Measurements from ENCODE around the gene PFN3. TPM values are rescaled to one million over a fixed set of nuclear protein-coding genes. Genes with fewer than 3 reads are reported as not detected.

Gene PFN3
- polyA plus RNA-seq: not detected

DNA sequence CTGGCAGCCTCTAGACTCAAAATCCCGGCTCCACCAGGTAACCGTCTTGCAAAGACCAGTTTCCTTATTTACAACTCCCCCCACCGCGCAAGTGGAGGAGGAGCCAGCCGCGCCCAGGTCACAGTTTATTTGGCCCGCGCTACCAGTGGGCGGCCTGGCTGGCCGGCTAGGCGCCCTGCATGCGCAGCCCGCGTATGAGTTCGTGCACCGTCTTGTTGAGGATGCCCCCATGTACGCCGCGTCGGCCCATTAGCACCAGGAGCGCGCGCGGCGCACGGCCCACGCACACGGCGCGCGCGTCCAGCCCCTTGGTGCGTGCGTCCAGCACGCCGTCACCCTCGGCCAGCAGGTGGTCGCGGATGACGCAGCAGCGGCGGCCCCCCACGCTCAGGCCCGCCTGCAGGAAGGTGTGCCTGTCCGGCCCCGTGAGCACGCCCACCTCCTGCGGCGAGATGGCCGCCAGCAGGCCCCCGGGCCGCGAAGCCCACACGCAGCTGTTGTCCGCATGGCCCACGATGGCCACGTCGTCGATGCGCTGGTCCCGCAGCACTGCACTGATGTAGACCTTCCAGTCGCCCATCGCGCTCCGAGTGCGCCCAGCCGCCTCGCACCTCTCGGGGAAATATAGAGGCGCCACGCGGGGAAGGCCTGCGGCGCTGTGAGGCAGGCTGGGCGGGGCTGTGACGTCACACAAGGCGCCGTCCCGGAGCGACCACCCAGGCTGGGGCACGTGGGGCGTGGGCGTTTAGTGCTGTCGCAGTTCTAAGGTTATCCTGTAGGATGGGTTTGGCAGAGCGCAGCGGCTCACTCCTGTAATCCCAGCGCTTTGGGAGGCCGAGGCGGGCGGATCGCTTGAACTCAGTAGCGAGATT lies at the start of gene PFN3:
Gene PFN3 (minus strand): TSS at position 665 of the 872 bp plus-strand sequence. CDS start 85 bp downstream, at position 580.
- Mint-ChIP-seq H3K9me3 (no peaks in the 10 kb centered on the region), H3K27ac (no peak within 1 kb of the TSS)
- DNase-seq: no peak

DNA sequence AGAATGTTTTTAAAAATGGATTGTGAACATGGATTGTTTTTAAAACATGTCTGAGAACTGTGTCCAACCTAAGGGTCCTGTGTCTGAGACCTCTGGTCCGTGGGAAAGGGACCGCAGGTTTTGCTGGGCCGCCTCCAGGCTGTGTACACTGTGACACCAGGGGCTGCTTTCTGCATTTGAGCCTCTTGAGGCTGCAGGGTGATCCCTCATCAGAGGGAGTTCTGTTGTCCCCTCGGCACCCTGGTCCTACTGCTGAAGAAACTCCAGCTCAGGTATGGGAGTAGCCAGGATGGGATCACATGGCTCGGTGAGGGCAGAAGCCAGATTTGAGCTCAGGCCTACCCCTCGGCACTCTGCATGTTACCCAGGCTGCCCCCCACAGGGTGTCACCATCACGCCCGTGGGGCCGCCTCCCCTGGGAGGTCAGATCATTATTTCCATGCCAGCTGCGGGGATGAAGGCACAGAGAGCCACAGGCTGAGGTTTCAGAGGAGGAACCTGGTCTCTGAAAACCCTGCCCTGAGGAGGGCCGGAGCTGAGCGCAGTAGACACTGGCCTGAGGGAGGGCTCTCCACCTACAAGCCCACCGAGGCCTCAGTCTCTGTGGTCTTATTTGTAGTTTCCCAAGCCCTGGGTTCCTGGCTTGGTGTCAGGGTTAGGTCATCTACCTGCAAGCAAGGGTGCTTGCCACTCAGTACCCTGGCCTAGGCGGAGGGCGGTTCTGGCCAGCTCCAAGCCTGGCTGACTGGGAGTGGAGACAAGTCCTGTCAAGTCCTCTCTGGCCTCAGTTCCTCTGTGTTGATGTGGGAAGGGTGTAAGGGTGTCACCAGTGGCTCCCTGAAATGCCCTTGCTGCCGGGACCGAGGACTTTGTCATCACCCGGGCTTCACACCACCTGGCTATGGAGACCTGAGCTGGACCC lies 48.9 kb upstream of the PFN3 start:
- no peaks in the 10 kb centered on the region for H3K9me3 Mint-ChIP-seq
- H3K27ac Mint-ChIP-seq: peak overlapping the region in 1 of 6 donors; percentile 70
- H3K4me1 Mint-ChIP-seq: peaks cover 40 to 52% of the 10 kb centered on the region in 2 donors
- H3K36me3 Mint-ChIP-seq: no peaks in the 10 kb centered on the region
- peaks cover 25 to 44% (median 36%) of the 10 kb centered on the region in 3 donors for H3K27me3 Mint-ChIP-seq (ENCODE audit: low read depth in 3 of 3)
- peak overlapping the region in 1 of 5 donors; percentile 9 for H3K4me3 Mint-ChIP-seq
- no peak for DNase-seq

More for the DNA sequence above, at the start of gene PFN3:
- H3K4me1 Mint-ChIP-seq: peaks cover 23 to 26% of the 10 kb centered on the region in 2 donors
- no peaks in the 10 kb centered on the region for H3K36me3 Mint-ChIP-seq
- H3K4me3 Mint-ChIP-seq: no peak within 1 kb of the TSS
- H3K27me3 Mint-ChIP-seq (ENCODE audit: low read depth in 3 of 3): peaks cover 8 to 24% (median 12%) of the 10 kb centered on the region in 3 donors

DNA sequence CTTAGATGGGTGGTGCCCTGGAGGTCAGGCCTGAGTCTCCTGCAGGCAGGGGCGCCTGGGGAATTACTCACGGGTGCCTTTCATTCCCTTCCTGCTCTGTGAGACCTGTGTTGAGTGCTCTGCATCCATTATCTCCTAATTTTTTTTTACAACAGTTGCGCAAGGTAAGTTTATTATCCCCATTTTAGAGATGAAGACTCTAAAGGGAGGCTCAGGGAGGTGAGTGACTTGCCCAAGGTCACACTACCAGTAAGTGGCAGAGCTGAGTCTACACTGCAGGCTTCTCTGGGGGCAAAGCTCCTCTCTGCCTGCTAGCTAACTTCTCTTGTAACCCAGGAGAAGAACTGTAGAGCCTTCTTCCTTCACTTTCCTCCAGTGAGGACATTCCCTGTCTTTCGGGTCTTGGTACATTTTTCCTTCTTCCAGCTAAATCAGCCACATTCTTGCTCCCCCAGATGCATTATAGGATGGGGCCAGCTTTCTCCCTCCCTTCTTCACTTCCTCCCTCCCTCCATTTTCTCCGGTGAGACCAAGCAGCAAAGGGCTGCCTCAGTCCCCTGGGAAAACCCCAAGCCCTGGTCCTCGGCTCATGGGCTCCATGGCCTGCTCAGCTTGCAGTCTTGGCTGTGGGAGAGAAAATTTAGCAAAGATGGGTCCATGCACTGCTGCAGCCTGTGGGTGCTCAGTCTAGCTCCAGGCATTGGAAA lies 47.9 kb upstream of the PFN3 start:
- no peak for DNase-seq
- Mint-ChIP-seq H3K27me3 (ENCODE audit: low read depth in 3 of 3) (peaks cover 21 to 36% (median 26%) of the 10 kb centered on the region in 3 donors), H3K4me1 (peaks cover 42 to 47% of the 10 kb centered on the region in 2 donors), H3K9me3 (no peaks in the 10 kb centered on the region), H3K27ac (peak overlapping the region in 4 of 6 donors; percentile 23 to 89 (median 66)), H3K4me3 (peak overlapping the region; percentile 41 to 86 (median 63)), H3K36me3 (no peaks in the 10 kb centered on the region)

- H3K27me3 Mint-ChIP-seq (ENCODE audit: low read depth in 3 of 3): peaks cover 21 to 30% (median 21%) of the 10 kb centered on the region in 3 donors
- H3K4me1 Mint-ChIP-seq: peaks cover 39 to 40% of the 10 kb centered on the region in 2 donors
- H3K27ac Mint-ChIP-seq: peak overlapping the region in 4 of 6 donors; percentile 36 to 82 (median 62)
- H3K4me3 Mint-ChIP-seq: peak overlapping the region; percentile 48 to 86 (median 63)
- H3K36me3 Mint-ChIP-seq: no peaks in the 10 kb centered on the region
- no peaks in the 10 kb centered on the region for H3K9me3 Mint-ChIP-seq
- peak in 2 of 3 donors; percentile 32 to 33 for DNase-seq
Observed at GRCh38 chr5:177447611-177448243, 47.3 kb upstream of the PFN3 start.

GRCh38 chr5:177447066-177447610 lies 46.7 kb upstream of the PFN3 start:
- Mint-ChIP-seq H3K27ac (peak overlapping the region in 1 of 6 donors; percentile 82), H3K9me3 (no peaks in the 10 kb centered on the region), H3K4me3 (peak overlapping the region in 3 of 5 donors; percentile 42 to 57 (median 48)), H3K27me3 (ENCODE audit: low read depth in 3 of 3) (peaks cover 19 to 28% (median 19%) of the 10 kb centered on the region in 3 donors), H3K36me3 (peaks cover 0 to 5% (median 0%) of the 10 kb centered on the region in 3 donors), H3K4me1 (peaks cover 39 to 42% of the 10 kb centered on the region in 2 donors)
- DNase-seq: peak; percentile 73 to 81 (median 79)

- Mint-ChIP-seq H3K27ac (peak within 1 kb of the TSS; percentile 84 to 97 (median 91)), H3K36me3 (peaks cover 0 to 5% (median 0%) of the 10 kb centered on the region in 3 donors), H3K9me3 (no peaks in the 10 kb centered on the region), H3K4me1 (peaks cover 35 to 42% of the 10 kb centered on the region in 2 donors), H3K27me3 (ENCODE audit: low read depth in 3 of 3) (peaks cover 14 to 25% (median 16%) of the 10 kb centered on the region in 3 donors), H3K4me3 (peak within 1 kb of the TSS; percentile 75 to 88 (median 85))
- DNase-seq: peak; percentile 82 to 86 (median 85)
Observed at GRCh38 chr5:177446200-177447065, 46.0 kb upstream of the PFN3 start, which contains the start of gene PRR7. Gene PRR7 (plus strand): TSS chr5:177446814. CDS start chr5:177455068, 8,254 bp downstream.

DNA sequence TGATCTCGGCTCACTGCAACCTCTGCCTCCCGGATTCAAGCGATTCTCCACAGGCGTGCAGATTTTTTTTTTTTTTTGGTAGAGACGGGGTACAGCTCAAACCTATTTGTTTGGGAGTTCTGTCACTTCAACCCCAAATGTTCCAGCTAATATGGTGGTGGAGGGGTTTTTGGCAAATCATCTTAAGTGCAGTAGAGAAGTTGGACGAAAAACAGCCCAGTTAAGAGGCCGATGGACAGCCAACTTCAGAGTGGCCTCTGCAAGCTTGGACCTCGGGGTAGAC lies 45.4 kb upstream of the PFN3 start:
- DNase-seq: no peak
- Mint-ChIP-seq H3K9me3 (no peaks in the 10 kb centered on the region), H3K4me3 (peak overlapping the region; percentile 75 to 88 (median 85)), H3K4me1 (peaks cover 35 to 42% of the 10 kb centered on the region in 2 donors), H3K27ac (peak overlapping the region; percentile 84 to 97 (median 91)), H3K36me3 (peaks cover 0 to 5% (median 0%) of the 10 kb centered on the region in 3 donors), H3K27me3 (ENCODE audit: low read depth in 3 of 3) (peaks cover 14 to 23% (median 16%) of the 10 kb centered on the region in 3 donors)

DNA sequence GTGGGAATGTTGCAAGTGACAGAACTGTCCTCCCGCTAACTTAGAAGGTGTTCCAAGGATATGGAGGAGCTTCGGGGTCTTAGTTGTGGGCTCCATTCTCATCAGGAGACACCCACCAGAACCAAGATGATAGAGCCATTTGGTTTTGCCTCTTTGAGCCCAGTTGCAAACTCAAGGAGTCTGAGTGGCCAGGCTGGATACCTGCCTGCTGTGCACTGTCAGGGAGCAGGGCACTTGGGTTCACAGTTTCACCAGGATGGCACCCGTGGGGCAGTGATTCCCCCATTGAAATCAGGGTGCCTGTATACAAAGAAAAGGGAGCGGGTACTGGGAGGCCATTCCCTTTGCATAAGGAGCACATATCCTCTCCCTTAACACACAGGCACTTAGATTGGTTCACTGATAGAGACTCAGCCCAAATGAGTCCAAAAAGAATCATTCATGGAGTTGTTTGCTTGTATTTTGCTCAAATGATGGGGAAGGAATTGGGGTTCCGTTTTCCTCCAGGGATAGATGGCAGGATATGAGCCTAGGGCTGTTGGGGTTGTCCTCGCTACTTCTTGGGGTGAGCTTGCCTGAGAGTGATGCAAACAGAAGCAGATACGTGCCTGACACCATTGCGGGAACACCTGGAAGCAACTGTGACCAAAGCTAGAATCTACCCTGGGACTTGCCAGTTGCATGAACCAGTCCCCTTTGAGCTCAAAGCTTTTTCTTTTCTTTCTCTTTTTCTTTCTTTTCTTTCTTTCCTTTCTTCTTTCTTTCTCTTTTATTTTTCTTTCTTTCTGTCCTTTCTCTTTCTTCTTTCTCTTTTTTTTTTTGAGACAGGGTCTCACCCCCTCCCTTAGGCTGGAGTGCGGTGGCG lies 44.8 kb upstream of the PFN3 start:
- no peak for DNase-seq
- peak overlapping the region; percentile 75 to 88 (median 85) for H3K4me3 Mint-ChIP-seq
- H3K36me3 Mint-ChIP-seq: peaks cover 0 to 8% (median 0%) of the 10 kb centered on the region in 3 donors
- peak overlapping the region; percentile 84 to 97 (median 91) for H3K27ac Mint-ChIP-seq
- peaks cover 36 to 42% of the 10 kb centered on the region in 2 donors for H3K4me1 Mint-ChIP-seq
- peaks cover 14 to 23% (median 16%) of the 10 kb centered on the region in 3 donors for H3K27me3 Mint-ChIP-seq (ENCODE audit: low read depth in 3 of 3)
- H3K9me3 Mint-ChIP-seq: no peaks in the 10 kb centered on the region

DNA sequence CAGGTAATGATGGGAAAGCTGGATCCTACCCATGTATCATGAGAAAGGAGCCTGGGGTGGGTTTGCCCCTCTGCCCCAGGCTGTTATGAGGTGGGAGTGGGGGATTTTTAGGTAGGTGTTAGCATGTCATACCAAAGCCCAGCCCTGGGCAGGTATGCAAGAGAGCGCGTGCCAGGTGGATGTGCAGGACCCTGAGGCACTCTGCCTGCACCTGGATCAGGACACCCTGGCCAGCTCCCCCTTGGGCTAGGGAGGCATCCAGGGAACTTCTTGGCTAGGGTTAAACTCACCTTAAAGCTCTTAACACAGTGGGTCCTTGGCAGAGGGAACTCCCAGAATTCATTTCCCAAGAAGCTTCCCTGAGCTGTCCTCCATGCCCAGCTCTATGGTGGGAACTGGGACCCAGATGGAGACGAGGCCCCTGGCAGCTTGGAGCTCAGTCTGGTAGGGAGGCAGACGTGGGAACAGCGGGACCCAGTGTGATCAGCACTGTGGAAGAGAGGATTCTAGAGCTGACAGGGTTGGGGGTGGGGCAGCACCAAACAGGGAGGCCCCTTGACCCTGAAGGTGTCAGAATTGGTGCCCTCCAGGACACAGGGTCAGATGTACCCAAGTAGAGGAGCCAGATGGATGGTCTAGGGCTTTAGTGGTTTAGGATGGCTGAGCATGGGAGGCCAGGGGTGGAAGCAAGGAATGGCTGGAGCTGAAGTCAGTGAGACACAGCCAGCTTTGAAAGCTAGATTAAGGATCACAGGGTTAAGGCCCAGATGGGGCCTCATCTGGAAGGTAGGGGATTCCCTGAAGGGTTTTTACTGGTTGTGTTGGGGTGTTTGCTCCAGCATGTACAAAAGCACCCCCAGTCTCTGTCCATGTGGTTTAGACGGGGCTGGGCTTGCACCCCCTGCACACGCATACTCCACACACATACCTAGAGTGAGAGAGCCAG lies 43.9 kb upstream of the PFN3 start:
- Mint-ChIP-seq H3K27ac (peak overlapping the region; percentile 84 to 97 (median 91)), H3K27me3 (ENCODE audit: low read depth in 3 of 3) (peaks cover 14 to 20% (median 16%) of the 10 kb centered on the region in 3 donors), H3K36me3 (peaks cover 4 to 16% (median 7%) of the 10 kb centered on the region in 3 donors), H3K4me3 (peak overlapping the region in 4 of 5 donors; percentile 6 to 88 (median 80)), H3K4me1 (peaks cover 45 to 49% of the 10 kb centered on the region in 2 donors), H3K9me3 (no peaks in the 10 kb centered on the region)
- DNase-seq: no peak
